Effector memory CD4-positive, alpha-beta T cell (primary cell): ENCODE results near the gene CACNA1G.
A peak's percentile ranks its signal among the peaks of the same experiment; 100 is the strongest.

Experiments
- DNase-seq, 3 donors: peaks; one replicate each; pipeline ENCODE4 v3.0.0-alpha.2; 2020
- H3K27ac ChIP-seq: 2 replicates; pipeline ENCODE4 v1.7.0; 2013; ENCODE audit warnings: mild to moderate bottlenecking, low read length, moderate library complexity; ENCODE audit not compliant: insufficient read depth, poor library complexity, severe bottlenecking
- H3K27me3 ChIP-seq: replicated peaks from 2 replicates; pipeline ENCODE4 v1.7.0; 2013; ENCODE audit warnings: mild to moderate bottlenecking, low read length; ENCODE audit not compliant: insufficient read depth, control insufficient read depth, poor library complexity, severe bottlenecking
- H3K36me3 ChIP-seq: 2 replicates; pipeline ENCODE4 v1.7.0; 2013; ENCODE audit warnings: mild to moderate bottlenecking, low read length, moderate library complexity; ENCODE audit not compliant: control insufficient read depth, insufficient read depth
- H3K4me1 ChIP-seq: 2 replicates; pipeline ENCODE4 v1.7.0; 2013; ENCODE audit warnings: low read length, mild to moderate bottlenecking; ENCODE audit not compliant: control insufficient read depth, insufficient read depth, poor library complexity, severe bottlenecking
- H3K4me3 ChIP-seq: 2 replicates; pipeline ENCODE4 v1.7.0; 2013; ENCODE audit warnings: low read length, low read depth, mild to moderate bottlenecking; ENCODE audit not compliant: insufficient read depth, poor library complexity, severe bottlenecking
- H3K9me3 ChIP-seq: 2 replicates; pipeline ENCODE4 v1.7.0; 2013; ENCODE audit warnings: mild to moderate bottlenecking, low read length, moderate library complexity; ENCODE audit not compliant: control insufficient read depth

CACNA1G gene

GRCh38 chr17:50557630-50558029 lies 2.9 kb upstream of the CACNA1G start:
- Histone ChIP-seq H3K27ac (no peak overlapping the region), H3K36me3 (no peaks in the 10 kb centered on the region), H3K27me3 (peaks cover 41% of the 10 kb centered on the region), H3K4me3 (no peak overlapping the region), H3K4me1 (peaks cover 33% of the 10 kb centered on the region), H3K9me3 (no peaks in the 10 kb centered on the region)
- DNase-seq: no peak

DNA sequence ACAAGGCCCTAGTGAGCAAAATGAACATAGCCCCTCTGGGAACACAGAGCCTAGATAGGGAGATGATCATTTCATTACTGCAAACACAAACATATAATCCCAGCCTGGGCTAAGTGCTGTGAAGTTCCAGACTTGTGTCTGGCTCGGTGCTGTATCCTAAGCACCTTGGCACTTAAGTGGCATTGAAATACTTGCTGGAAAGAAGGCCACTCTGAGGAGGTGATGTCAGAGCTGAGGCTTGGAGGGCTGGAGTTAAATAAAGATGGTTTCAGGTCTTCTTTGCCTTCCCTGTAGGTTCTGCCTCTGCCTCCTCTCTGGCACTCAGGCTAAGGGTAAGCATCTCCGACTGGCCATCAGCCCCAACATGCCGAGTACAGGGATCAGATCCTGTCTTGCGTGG lies 2.4 kb upstream of the CACNA1G start:
- DNase-seq: no peak
- Histone ChIP-seq H3K36me3 (no peaks in the 10 kb centered on the region), H3K4me3 (no peak overlapping the region), H3K27ac (no peak overlapping the region), H3K27me3 (peaks cover 45% of the 10 kb centered on the region), H3K4me1 (peaks cover 33% of the 10 kb centered on the region), H3K9me3 (no peaks in the 10 kb centered on the region)

DNA sequence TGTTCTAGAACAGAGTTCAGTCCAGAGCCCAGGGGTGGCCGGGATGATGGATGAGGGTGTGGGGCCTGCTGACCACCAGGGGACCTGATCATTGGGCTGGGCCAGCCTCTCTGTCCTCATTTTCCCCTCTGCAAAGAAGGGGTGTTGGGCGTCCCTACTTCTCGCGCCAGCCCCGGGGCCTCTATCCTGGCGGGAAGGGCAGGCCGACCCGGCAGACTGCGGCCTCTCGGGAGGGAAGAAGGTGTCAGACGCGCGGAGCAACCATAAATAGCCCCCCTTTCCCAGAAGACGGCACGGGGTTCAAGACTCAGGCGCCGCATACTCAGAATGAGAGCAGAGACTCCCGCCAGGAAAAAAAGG lies 2.0 kb upstream of the CACNA1G start:
- Histone ChIP-seq H3K36me3 (no peaks in the 10 kb centered on the region), H3K4me3 (peak overlapping the region; percentile 64), H3K4me1 (peaks cover 33% of the 10 kb centered on the region), H3K27me3 (peaks cover 48% of the 10 kb centered on the region), H3K27ac (no peak overlapping the region), H3K9me3 (no peaks in the 10 kb centered on the region)
- DNase-seq: no peak

GRCh38 chr17:50558941-50559614 lies 1.4 kb upstream of the CACNA1G start:
- H3K9me3 ChIP-seq: no peaks in the 10 kb centered on the region
- H3K27ac ChIP-seq: no peak overlapping the region
- H3K27me3 ChIP-seq: peaks cover 48% of the 10 kb centered on the region
- peaks cover 33% of the 10 kb centered on the region for H3K4me1 ChIP-seq
- peak overlapping the region; percentile 64 for H3K4me3 ChIP-seq
- DNase-seq: no peak
- H3K36me3 ChIP-seq: no peaks in the 10 kb centered on the region

GRCh38 chr17:50559674-50560184 lies 786 bp upstream of the CACNA1G start:
- no peaks in the 10 kb centered on the region for H3K36me3 ChIP-seq
- H3K4me1 ChIP-seq: peaks cover 33% of the 10 kb centered on the region
- peak overlapping the region; percentile 64 for H3K4me3 ChIP-seq
- peak in 1 of 3 donors; percentile 33 for DNase-seq
- H3K27ac ChIP-seq: no peak overlapping the region
- H3K27me3 ChIP-seq: peaks cover 48% of the 10 kb centered on the region
- H3K9me3 ChIP-seq: no peaks in the 10 kb centered on the region

DNA sequence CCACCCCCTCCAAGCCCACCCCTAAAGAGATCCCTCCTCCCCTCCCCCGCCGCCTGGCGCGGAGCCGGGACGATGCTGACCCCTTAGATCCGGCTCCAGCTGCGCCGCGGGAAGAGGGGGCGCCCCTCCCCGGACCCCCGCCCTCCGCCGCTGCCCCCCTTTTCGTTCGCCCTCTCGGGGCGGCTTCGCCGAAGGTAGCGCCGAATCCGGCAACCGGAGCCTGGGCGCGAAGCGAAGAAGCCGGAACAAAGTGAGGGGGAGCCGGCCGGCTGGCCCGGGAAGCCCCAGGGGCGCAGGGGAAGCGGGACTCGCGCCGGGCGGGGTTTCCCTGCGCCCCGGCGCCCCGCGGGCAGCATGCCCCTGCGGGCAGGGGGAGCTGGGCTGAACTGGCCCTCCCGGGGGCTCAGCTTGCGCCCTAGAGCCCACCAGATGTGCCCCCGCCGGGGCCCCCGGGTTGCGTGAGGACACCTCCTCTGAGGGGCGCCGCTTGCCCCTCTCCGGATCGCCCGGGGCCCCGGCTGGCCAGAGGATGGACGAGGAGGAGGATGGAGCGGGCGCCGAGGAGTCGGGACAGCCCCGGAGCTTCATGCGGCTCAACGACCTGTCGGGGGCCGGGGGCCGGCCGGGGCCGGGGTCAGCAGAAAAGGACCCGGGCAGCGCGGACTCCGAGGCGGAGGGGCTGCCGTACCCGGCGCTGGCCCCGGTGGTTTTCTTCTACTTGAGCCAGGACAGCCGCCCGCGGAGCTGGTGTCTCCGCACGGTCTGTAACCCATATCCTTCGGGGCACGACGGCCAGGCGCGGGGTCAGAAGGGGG lies 623 bp downstream of the CACNA1G start:
- Histone ChIP-seq H3K27me3 (peaks cover 51% of the 10 kb centered on the region), H3K27ac (no peak overlapping the region), H3K9me3 (no peaks in the 10 kb centered on the region), H3K4me1 (peaks cover 33% of the 10 kb centered on the region), H3K36me3 (no peaks in the 10 kb centered on the region), H3K4me3 (peak overlapping the region; percentile 64)
- DNase-seq: no peak

DNA sequence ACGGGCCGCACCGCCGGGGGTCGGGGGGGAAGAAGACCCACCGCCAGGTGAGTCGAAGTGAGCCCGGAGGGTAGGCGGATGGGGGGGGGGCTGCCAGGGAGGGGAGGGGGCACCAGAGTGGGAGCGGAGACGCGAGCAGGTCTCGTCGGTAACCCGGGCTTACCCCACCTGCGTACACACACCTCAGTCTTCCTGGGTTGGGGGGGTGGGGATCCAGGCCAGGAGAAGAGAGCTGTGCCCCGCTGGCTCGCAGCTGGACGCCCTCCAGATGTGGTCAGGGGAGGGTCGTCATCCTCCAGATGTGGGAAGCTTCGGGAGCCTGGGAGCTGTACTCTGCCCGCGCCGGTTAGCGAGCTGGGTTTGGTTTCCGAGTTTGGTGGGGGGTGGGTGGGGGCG lies 1.2 kb downstream of the CACNA1G start:
- H3K4me3 ChIP-seq: peak overlapping the region; percentile 64
- H3K27me3 ChIP-seq: peaks cover 51% of the 10 kb centered on the region

DNA sequence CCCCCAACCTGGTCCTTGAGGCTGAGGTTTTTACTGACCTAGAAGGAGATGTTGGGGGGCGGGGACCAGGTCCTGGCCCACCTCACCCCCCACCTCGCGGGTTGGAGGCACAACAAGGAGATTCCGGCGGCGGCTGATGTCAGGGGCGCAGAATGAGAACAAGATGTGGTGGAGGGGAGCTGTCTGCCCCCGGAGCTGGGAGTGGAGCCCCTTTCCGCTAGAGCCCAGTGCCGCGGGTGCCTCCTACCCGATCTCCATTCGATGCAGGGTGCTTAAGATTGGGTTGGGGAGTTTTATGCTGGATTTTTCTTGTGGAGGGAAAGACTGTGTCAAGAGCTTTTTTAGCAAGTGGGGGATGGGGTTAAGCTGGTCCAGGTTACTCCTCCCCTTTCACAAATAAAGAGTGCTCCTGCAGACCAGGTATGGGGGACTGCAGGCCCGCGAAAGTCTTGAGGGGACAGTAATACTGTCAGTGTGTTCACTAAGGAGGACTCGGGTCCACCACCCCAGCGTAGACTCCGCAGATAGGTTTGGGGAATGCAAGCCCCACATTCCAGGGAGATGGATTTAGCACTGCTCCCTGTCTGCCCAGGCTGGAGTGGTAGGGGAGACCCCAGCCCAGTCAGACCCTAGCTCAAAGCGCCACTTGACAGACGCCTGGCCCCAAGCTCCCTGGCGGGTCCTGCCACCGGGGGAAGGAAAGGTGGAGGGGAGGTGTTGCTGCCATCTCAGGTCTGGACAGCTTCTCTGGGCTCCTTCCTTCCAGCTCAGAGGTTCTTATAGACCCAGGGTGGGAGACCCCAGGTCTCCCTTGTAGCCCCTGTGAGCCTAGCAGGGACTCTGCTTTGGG lies 2.0 kb downstream of the CACNA1G start:
- H3K4me1 ChIP-seq: peaks cover 33% of the 10 kb centered on the region
- peaks cover 51% of the 10 kb centered on the region for H3K27me3 ChIP-seq
- no peak overlapping the region for H3K4me3 ChIP-seq
- H3K27ac ChIP-seq: no peak overlapping the region
- H3K9me3 ChIP-seq: no peaks in the 10 kb centered on the region
- no peak for DNase-seq
- H3K36me3 ChIP-seq: no peaks in the 10 kb centered on the region

More for the DNA sequence above, 1.2 kb downstream of the CACNA1G start:
- no peaks in the 10 kb centered on the region for H3K36me3 ChIP-seq
- no peak for DNase-seq
- peaks cover 33% of the 10 kb centered on the region for H3K4me1 ChIP-seq
- no peaks in the 10 kb centered on the region for H3K9me3 ChIP-seq
- no peak overlapping the region for H3K27ac ChIP-seq

GRCh38 chr17:50563092-50563511 lies 2.6 kb downstream of the CACNA1G start:
- H3K27ac ChIP-seq: no peak overlapping the region
- H3K27me3 ChIP-seq: peaks cover 47% of the 10 kb centered on the region
- H3K4me3 ChIP-seq: no peak overlapping the region
- H3K4me1 ChIP-seq: peaks cover 33% of the 10 kb centered on the region
- H3K36me3 ChIP-seq: no peaks in the 10 kb centered on the region
- no peak for DNase-seq
- H3K9me3 ChIP-seq: no peaks in the 10 kb centered on the region
